K562 (cell line): ENCODE results near the gene TRABD2B. TPM values are rescaled to one million over a fixed set of nuclear protein-coding genes. Genes with fewer than 3 reads are reported as not detected.

Experiments used
- ATAC-seq: fragments of 200-7000 bp; cut with Tn5 transposase; 3 replicates; pipeline ENCODE4 v1.9.1; 2020; ENCODE audit warnings: moderate library complexity
- BruUV-seq: library from RNA; stranded (reverse); fragments of 400-500 nt; replicated peaks from 2 replicates; lab custom pipeline; 2021; lab: Mats Ljungman, UMichigan
- CTCF ChIA-PET: fragments of 300-600 bp; formaldehyde crosslinking; extraction: SDS; loops from one replicate; lab custom pipeline; 2021; ENCODE audit warnings: low intra/inter-chr PET ratio; lab: Yijun Ruan, JAX
- POLR2A ChIA-PET: fragments of 300-600, 350-650 bp; sonication (Branson Sonifier 250); formaldehyde crosslinking; extraction: SDS; loops from one replicate; lab custom pipeline; 2021; ENCODE audit warnings: antibody characterized with exemption, inconsistent platforms; lab: Yijun Ruan, JAX
- DNase-seq, 4 experiments: peaks; one replicate each; pipeline versions ENCODE4 v3.0.0 to v3.0.0-alpha.2; 2011 to 2018; ENCODE audit warnings: low spot score in 3 of 4, mixed read lengths in 3 of 4; ENCODE audit errors: extremely low read depth in 1 of 4
- FAIRE-seq: peaks from 2 replicates; lab custom pipeline; 2011; peaks lifted over from hg19 to GRCh38; lab: Jason Lieb, UNC
- H2AFZ ChIP-seq: 2 replicates; pipeline ENCODE4 v1.6.0; 2011; ENCODE audit warnings: low read depth, low read length, control low read depth, inconsistent platforms
- H3K27ac ChIP-seq: fragments of 200-600 bp; 3 replicates; pipeline ENCODE4 v1.8.0; 2011; ENCODE audit warnings: low read depth, mild to moderate bottlenecking, control low read depth, inconsistent platforms, low read length, moderate library complexity, mixed read lengths; ENCODE audit errors: extremely low read depth
- H3K27me3 ChIP-seq, 2 experiments: fragments of 300-600 bp in 1 of 2; 2 replicates in 1 of 2; 3 replicates in 1 of 2; pipeline versions ENCODE4 v1.6.0 to v1.8.0; 2011; ENCODE audit warnings: inconsistent platforms in 2 of 2, low read length in 2 of 2, mild to moderate bottlenecking in 1 of 2, mixed read lengths in 1 of 2, moderate library complexity in 1 of 2; ENCODE audit not compliant: control insufficient read depth in 2 of 2, insufficient read depth in 2 of 2
- H3K36me3 ChIP-seq: fragments of 300-600 bp; 3 replicates; pipeline ENCODE4 v1.8.0; 2011; ENCODE audit warnings: mild to moderate bottlenecking, low read length, inconsistent platforms; ENCODE audit not compliant: control insufficient read depth, insufficient read depth
- H3K4me1 ChIP-seq, 2 experiments: fragments of 200-600 bp in 1 of 2; replicated peaks in 1 of 2; 2 replicates in 1 of 2; 3 replicates in 1 of 2; pipeline versions ENCODE4 v1.5.1 to v1.8.0; 2011; ENCODE audit warnings: inconsistent platforms in 2 of 2, low read length in 2 of 2, mild to moderate bottlenecking in 1 of 2, mixed read lengths in 1 of 2, moderate library complexity in 1 of 2; ENCODE audit not compliant: control insufficient read depth in 2 of 2, insufficient read depth in 2 of 2
- H3K4me2 ChIP-seq: 2 replicates; pipeline ENCODE4 v1.6.1; 2011; ENCODE audit warnings: low read length, control low read depth, inconsistent platforms, mixed read lengths; ENCODE audit not compliant: insufficient read depth
- H3K4me3 ChIP-seq: fragments of 200-600 bp; sonication (generic), shearing (Covaris generic); 2 replicates; pipeline ENCODE4 v1.5.1; 2016; ENCODE audit warnings: control low read depth, inconsistent platforms
- H3K79me2 ChIP-seq: fragments of 200-600 bp; 3 replicates; pipeline ENCODE4 v1.8.0; 2011; ENCODE audit warnings: low read length, inconsistent platforms; ENCODE audit not compliant: control insufficient read depth, insufficient read depth
- H3K9ac ChIP-seq, 2 experiments: 2 replicates each; pipeline versions ENCODE4 v1.6.0 to v1.6.1; 2011; ENCODE audit warnings: low read depth in 2 of 2, low read length in 2 of 2, control low read depth in 1 of 2, inconsistent platforms in 1 of 2, mild to moderate bottlenecking in 1 of 2, mixed read lengths in 1 of 2; ENCODE audit not compliant: insufficient read depth in 1 of 2
- H3K9me1 ChIP-seq: one replicate; pipeline ENCODE4 v1.6.0; 2011; ENCODE audit warnings: inconsistent platforms, mild to moderate bottlenecking, low read length, moderate library complexity; ENCODE audit not compliant: control insufficient read depth, insufficient read depth
- H3K9me3 ChIP-seq: replicated peaks from 2 replicates; pipeline ENCODE4 v1.5.1; 2011; ENCODE audit warnings: low read depth, low read length, inconsistent platforms; ENCODE audit not compliant: control insufficient read depth, insufficient read depth
- H4K20me1 ChIP-seq: replicated peaks from 2 replicates; pipeline ENCODE4 v1.6.1; 2011; ENCODE audit warnings: low read length, inconsistent platforms, mixed read lengths; ENCODE audit not compliant: control insufficient read depth, insufficient read depth
- BRD4 ChIP-seq: fragments of 200-600 bp; sonication (generic); IDR thresholded peaks from 2 replicates; pipeline ENCODE4 v1.6.1; 2017; ENCODE audit warnings: inconsistent platforms
- E2F8 ChIP-seq: fragments of 450-650 bp; IDR thresholded peaks from 2 replicates; pipeline ENCODE4 v1.7.1; 2018; ENCODE audit warnings: mild to moderate bottlenecking, low read depth; ENCODE audit not compliant: partially characterized antibody
- ESRRB ChIP-seq: fragments of 250-450 bp; sonication (Bioruptor Pico); IDR thresholded peaks from 2 replicates; pipeline ENCODE4 v1.5.0; 2020; ENCODE audit warnings: mild to moderate bottlenecking, moderate library complexity, borderline replicate concordance
- GATA2 ChIP-seq: sonication (generic); formaldehyde crosslinking; IDR thresholded peaks from 2 replicates; pipeline ENCODE4 v1.4.0; 2020; ENCODE audit warnings: mild to moderate bottlenecking, missing genetic modification reagents
- MYC ChIP-seq, 2 experiments: fragments of 250-450 bp in 1 of 2; sonication (Bioruptor Pico) in 1 of 2; IDR thresholded peaks; 2 replicates each; pipeline versions ENCODE4 v1.5.1 to v1.6.1; 2012 to 2021; ENCODE audit warnings: low read depth in 2 of 2, borderline replicate concordance in 1 of 2, improper control_type of control experiment in 1 of 2, low read length in 1 of 2, mild to moderate bottlenecking in 1 of 2, moderate library complexity in 1 of 2
- PHF8 ChIP-seq: fragments of 200-600 bp; sonication (generic); IDR thresholded peaks from 2 replicates; pipeline ENCODE4 v1.6.1; 2012; ENCODE audit warnings: mixed run types, mild to moderate bottlenecking, inconsistent platforms, low read length, moderate library complexity, borderline replicate concordance
- SAFB2 ChIP-seq: fragments of 200-400 bp; formaldehyde crosslinking; IDR thresholded peaks from 2 replicates; pipeline ENCODE4 v1.6.1; 2018; ENCODE audit warnings: borderline replicate concordance, low read length, low read depth, moderate library complexity; ENCODE audit not compliant: severe bottlenecking
- WGBS: fragments of 100-300 bp; shearing (Covaris generic); methylation state at CpG from one replicate; pipeline ENCODE4 v1.1.6; 2016; ENCODE audit warnings: low coverage, mixed read lengths; ENCODE audit not compliant: insufficient coverage; ENCODE audit errors: missing lambda C conversion rate; 5-methylcytosine and 5-hydroxymethylcytosine counted together
- in situ Hi-C: fragments of 300-500 bp; cut with MboI; formaldehyde crosslinking; loops from 4 replicates; pipeline ENCODE4 v1.15.0; 2018; ENCODE audit warnings: inconsistent platforms, mixed read lengths
- intact Hi-C: fragments of 100-400 bp; cut with micrococcal nuclease; formaldehyde crosslinking; loops from 2 replicates; pipeline ENCODE4 v1.14.2; 2022
- polyA plus RNA-seq, 8 experiments: library from polyadenylated mRNA; depleted of rRNA in 4 of 8; stranded (reverse) in 5 of 8; unstranded in 3 of 8; fragments of >200 nt; fragmentation: Nextera tagmentation in 2 of 8; fragmentation: Illumina TruSeq in 1 of 8; extraction: Ambion mirVana in 2 of 8; extraction: Trizol in 1 of 8; gene quantifications; 2 replicates each; pipeline versions ENCODE4 v1.2.1 to v1.2.3, GENCODE V29; 2011 to 2014; ENCODE audit warnings: inconsistent platforms in 1 of 8, missing spikeins in 1 of 8
- total RNA-seq, 7 experiments: library from RNA; depleted of rRNA in 6 of 7; stranded (reverse); fragments of >200 nt in 6 of 7; fragmentation: Illumina TruSeq in 2 of 7; extraction: Trizol in 2 of 7; gene quantifications; 2 replicates each; pipeline versions ENCODE4 v1.2.1 to v1.2.3, GENCODE V29; 2011 to 2021; ENCODE audit warnings: low replicate concordance in 1 of 7

Gene TRABD2B
- total and polyA plus RNA-seq, 9 of the 15 experiments (the other 6 are each of a cell fraction or from before 2014, with no cell fraction given): not detected

GRCh38 chr1:47854552-47855144 is 142.5 kb downstream of the TRABD2B start:
- FAIRE-seq (no peak), ATAC-seq (no peak), DNase-seq (no peak)
- no peaks in the 10 kb centered on the region for H3K9me1 ChIP-seq
- H3K4me3 ChIP-seq: no peak overlapping the region
- no peaks in the 10 kb centered on the region for H3K4me1 ChIP-seq
- intact Hi-C loops: no loop called here
- no peaks in the 10 kb centered on the region for H3K9me3 ChIP-seq
- WGBS: 0% methylated on average over 2 of the region's 2 CpGs
- BruUV-seq: no TSS peak
- TF ChIP-seq E2F8 (no peak), BRD4 (no peak), PHF8 (no peak), SAFB2 (no peak), GATA2 (CRISPR knock-in tag) (no peak), MYC (IDR thresholded peaks at IDR 0.05; ENCODE audit: low read depth, low read length) (no peak), MYC (CRISPR knock-in tag; IDR thresholded peaks at IDR 0.05; ENCODE audit: borderline replicate concordance, low read depth) (no peak), ESRRB (CRISPR knock-in tag) (no peak)
- TF ChIP-seq, all 486 proteins: peak for 0
- ChIA-PET POLR2A (interaction anchor here (0.5 to 0.8 kb wide), 3 partner anchors 21 to 132 kb away, joined by 3 to 4 read pairs (median 3); no protein-coding TSS in a partner anchor), CTCF (no interaction called here)
- in situ Hi-C loops: no loop called here
- H2AFZ ChIP-seq: no peak overlapping the region
- no peaks in the 10 kb centered on the region for H4K20me1 ChIP-seq
- H3K27me3 ChIP-seq: peaks cover 0 to 30% of the 10 kb centered on the region in 2 experiments; a peak in 2 of 5 replicates
- no peaks in the 10 kb centered on the region for H3K79me2 ChIP-seq
- no peak overlapping the region for H3K27ac ChIP-seq
- H3K4me2 ChIP-seq: no peak overlapping the region
- H3K9ac ChIP-seq: no peak overlapping the region
- no peaks in the 10 kb centered on the region for H3K36me3 ChIP-seq
